GM12878 (cell line): ENCODE results near the gene DEFB108B. TPM values are rescaled to one million over a fixed set of nuclear protein-coding genes. Genes with fewer than 3 reads are reported as not detected.
A peak's percentile ranks its signal among the peaks of the same experiment; 100 is the strongest.
"Not testable (repeated sequence)": the region's sequence is repeated elsewhere in the genome, so short reads cannot be mapped to it uniquely, and the experiment has no call there.

ENCODE experiments used
- ATAC-seq: fragments of 200-7000 bp; cut with Tn5 transposase; 3 replicates; pipeline ENCODE4 v1.9.1; 2020; ENCODE audit warnings: mild to moderate bottlenecking, moderate library complexity
- BruUV-seq: library from RNA; stranded (reverse); fragments of 400-500 nt; replicated peaks from 2 replicates; lab custom pipeline; 2021; lab: Mats Ljungman, UMichigan
- CTCF ChIA-PET: fragments of 300-600 bp; sonication (Branson Sonifier 250); formaldehyde crosslinking; extraction: SDS; loops from one replicate; lab custom pipeline; 2021; ENCODE audit warnings: inconsistent platforms; lab: Yijun Ruan, JAX
- POLR2A ChIA-PET: fragments of 350-600 bp; formaldehyde crosslinking; extraction: SDS; loops from one replicate; lab custom pipeline; 2021; ENCODE audit warnings: inconsistent platforms; lab: Charles Lee
- RAD21 ChIA-PET: fragments of 300-600 bp; sonication (Branson Sonifier 250); formaldehyde crosslinking; loops from one replicate; lab custom pipeline; 2023; ENCODE audit warnings: antibody characterized with exemption; ENCODE audit not compliant: unreplicated experiment; lab: Charles Lee
- SMC1A ChIA-PET: fragments of 300-600 bp; sonication (Branson Sonifier 250); formaldehyde crosslinking; loops from one replicate; lab custom pipeline; 2023; ENCODE audit not compliant: unreplicated experiment, uncharacterized antibody; lab: Charles Lee
- DNase-seq: peaks from one replicate; pipeline ENCODE4 v3.0.0-alpha.2; 2011; ENCODE audit warnings: low read depth, low spot score
- FAIRE-seq: peaks from 3 replicates; lab custom pipeline; 2011; peaks lifted over from hg19 to GRCh38; lab: Jason Lieb, UNC
- H2AFZ ChIP-seq: 2 replicates; pipeline ENCODE4 v1.6.0; 2011; ENCODE audit warnings: low read depth, low read length, control low read depth; ENCODE audit not compliant: control insufficient read depth
- H3K27ac ChIP-seq: 2 replicates; pipeline ENCODE4 v1.5.1; 2011; ENCODE audit warnings: control low read depth; ENCODE audit not compliant: control insufficient read depth, insufficient read depth
- H3K27me3 ChIP-seq, 2 experiments: replicated peaks in 1 of 2; 2 replicates each; pipeline versions ENCODE4 v1.6.0 to v1.6.1; 2011; ENCODE audit warnings: low read length in 1 of 2; ENCODE audit not compliant: control insufficient read depth in 2 of 2, insufficient read depth in 2 of 2
- H3K36me3 ChIP-seq, 2 experiments: 2 replicates each; pipeline ENCODE4 v1.5.1; 2011; ENCODE audit warnings: low read length in 1 of 2; ENCODE audit not compliant: control insufficient read depth in 2 of 2, insufficient read depth in 2 of 2
- H3K4me1 ChIP-seq: 2 replicates; pipeline ENCODE4 v1.6.1; 2011; ENCODE audit warnings: mild to moderate bottlenecking, low read length, moderate library complexity, mixed read lengths; ENCODE audit not compliant: control insufficient read depth, insufficient read depth
- H3K4me2 ChIP-seq: 2 replicates; pipeline ENCODE4 v1.6.0; 2011; ENCODE audit warnings: control low read depth; ENCODE audit not compliant: control insufficient read depth, insufficient read depth
- H3K4me3 ChIP-seq: fragments of 200-600 bp; sonication (generic); 2 replicates; pipeline ENCODE4 v1.5.1; 2016
- H3K79me2 ChIP-seq: 2 replicates; pipeline ENCODE4 v1.6.0; 2011; ENCODE audit warnings: low read length; ENCODE audit not compliant: control insufficient read depth, insufficient read depth
- H3K9ac ChIP-seq: 2 replicates; pipeline ENCODE4 v1.8.0; 2011; ENCODE audit warnings: low read length, control low read depth, mixed read lengths; ENCODE audit not compliant: control insufficient read depth, insufficient read depth
- H3K9me3 ChIP-seq: replicated peaks from 3 replicates; pipeline ENCODE4 v1.5.1; 2011; ENCODE audit warnings: mild to moderate bottlenecking, low read length; ENCODE audit not compliant: control insufficient read depth, insufficient read depth
- H4K20me1 ChIP-seq: 2 replicates; pipeline ENCODE4 v1.6.0; 2011; ENCODE audit not compliant: control insufficient read depth, insufficient read depth
- RUNX3 ChIP-seq: IDR thresholded peaks from 2 replicates; pipeline ENCODE4 v1.6.1; 2012; ENCODE audit warnings: low read length, inconsistent platforms
- SMARCA5 ChIP-seq: fragments of 450-650 bp; IDR thresholded peaks from 2 replicates; pipeline ENCODE4 v1.6.1; 2017; ENCODE audit warnings: mild to moderate bottlenecking
- WGBS: methylation state at CpG from one replicate; pipeline ENCODE4 v1.1.6; 2016; ENCODE audit warnings: low lambda C conversion rate; ENCODE audit not compliant: insufficient replicate concordance, insufficient coverage; ENCODE audit errors: missing lambda C conversion rate; 5-methylcytosine and 5-hydroxymethylcytosine counted together
- in situ Hi-C: fragments of 300-500 bp; cut with MboI; formaldehyde crosslinking; loops from 9 replicates; pipeline ENCODE4 v1.14.3; 2018; ENCODE audit warnings: mixed read lengths
- intact Hi-C: fragments of 100-400 bp; cut with micrococcal nuclease; formaldehyde crosslinking; loops from one replicate; pipeline ENCODE4 v1.14.2; 2022; ENCODE audit not compliant: unreplicated experiment
- polyA plus RNA-seq, 11 experiments: library from polyadenylated mRNA; depleted of rRNA in 4 of 11; unstranded in 6 of 11; stranded (reverse) in 5 of 11; fragments of >200 nt; fragmentation: Nextera tagmentation in 4 of 11; fragmentation: Illumina TruSeq in 1 of 11; extraction: Ambion mirVana in 4 of 11; extraction: Trizol in 1 of 11; gene quantifications; 1 replicate in 1 of 11; 2 replicates in 10 of 11; pipeline versions ENCODE4 v1.2.1 to v1.2.3, GENCODE V29; 2011 to 2016; ENCODE audit warnings: inconsistent platforms in 2 of 11, missing spikeins in 2 of 11, low read depth in 1 of 11
- total RNA-seq, 4 experiments: library from RNA; depleted of rRNA in 3 of 4; stranded (reverse); fragments of >200 nt in 3 of 4; fragmentation: Illumina TruSeq in 1 of 4; extraction: Trizol in 1 of 4; gene quantifications; 2 replicates each; pipeline versions ENCODE4 v1.2.1 to v1.2.3, GENCODE V29; 2013 to 2021

Gene DEFB108B
- total and polyA plus RNA-seq, 10 of the 15 experiments (the other 5 are each of a cell fraction or from before 2014, with no cell fraction given), result not detected

DNA sequence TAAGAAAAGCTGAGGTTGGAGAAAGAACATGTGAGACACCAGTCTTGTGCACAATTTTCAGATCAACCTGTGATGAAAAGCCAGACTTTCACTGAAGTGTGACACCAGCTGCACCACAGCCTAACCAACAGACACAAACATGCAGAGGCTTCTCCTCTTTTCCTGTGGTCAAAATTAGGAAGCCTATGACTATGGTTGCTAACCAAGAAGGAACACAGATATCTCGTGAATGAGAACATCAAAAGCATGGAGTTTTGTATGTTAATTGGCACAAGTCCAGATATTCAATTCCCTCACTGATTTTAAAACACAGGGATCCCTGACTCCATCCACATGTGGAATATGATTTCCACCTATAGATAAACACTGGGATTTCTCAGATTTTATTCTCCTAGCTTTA, 11.5 kb upstream of the DEFB108B start:
- RAD21 ChIA-PET, H3K4me1 ChIP-seq, H3K9me3 ChIP-seq, CTCF ChIA-PET, FAIRE-seq, POLR2A ChIA-PET, H4K20me1 ChIP-seq, H3K4me3 ChIP-seq, H2AFZ ChIP-seq, BruUV-seq, SMC1A ChIA-PET, H3K27ac ChIP-seq, H3K9ac ChIP-seq, intact Hi-C loops, H3K36me3 ChIP-seq, ATAC-seq, H3K27me3 ChIP-seq, H3K4me2 ChIP-seq, in situ Hi-C loops, H3K79me2 ChIP-seq: not testable (repeated sequence)
- DNase-seq, result peak; percentile 1
- 0% methylated on average over 1 of the region's 1 CpG for WGBS
- TF ChIP-seq RUNX3, result peak; percentile 45

- in situ Hi-C loops, H3K79me2 ChIP-seq, DNase-seq, H3K9ac ChIP-seq, POLR2A ChIA-PET, FAIRE-seq, H3K9me3 ChIP-seq, H3K4me3 ChIP-seq, H3K4me1 ChIP-seq, CTCF ChIA-PET, H3K4me2 ChIP-seq, H2AFZ ChIP-seq, RAD21 ChIA-PET, BruUV-seq, SMC1A ChIA-PET, intact Hi-C loops, H4K20me1 ChIP-seq, ATAC-seq, H3K27ac ChIP-seq, H3K27me3 ChIP-seq, H3K36me3 ChIP-seq: not testable (repeated sequence)
- peak; percentile 44; the same call in 1 of the 2 replicates for TF ChIP-seq SMARCA5
- WGBS, result 96% methylated on average over 3 of the region's 3 CpGs
Observed at GRCh38 chr11:71829247-71829646, 3.8 kb upstream of the DEFB108B start.
